ENCODE measurements around the gene CTNNBL1. TPM values are rescaled to one million over a fixed set of nuclear protein-coding genes. Genes with fewer than 3 reads are reported as not detected.

Gene CTNNBL1
- total RNA-seq, 4 donors from 2014 or later = 11.5 to 57.2 (median 35.2) TPM

DNA sequence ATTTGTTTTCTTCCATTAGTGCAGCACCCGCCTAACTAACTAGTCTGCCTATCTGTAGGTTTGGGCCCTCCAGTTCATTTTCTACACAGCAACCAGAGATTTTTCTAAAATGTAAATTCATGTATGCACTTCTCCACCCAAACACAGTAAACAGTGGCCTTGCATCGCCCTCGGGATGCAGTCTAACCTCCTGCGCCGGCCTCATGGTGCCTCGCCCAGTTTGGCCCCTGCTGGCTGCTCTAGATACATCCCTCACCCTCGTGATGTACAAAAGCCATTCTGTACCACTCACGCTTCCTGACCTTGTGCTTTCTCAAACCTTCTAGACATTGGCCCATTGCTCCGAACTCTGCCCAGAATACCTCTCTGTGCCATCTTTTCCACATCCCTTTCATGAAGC, 155.3 kb downstream of the CTNNBL1 start:
- H3K27ac ChIP-seq = no peak overlapping the region
- DNase-seq = no peak
- H3K36me3 ChIP-seq = no peaks in the 10 kb centered on the region
- no peaks in the 10 kb centered on the region for H3K27me3 ChIP-seq
- TF ChIP-seq POLR2A (IDR thresholded peaks at IDR 0.05) = no peak
- TF ChIP-seq CTCF (IDR thresholded peaks at IDR 0.05) = no peak
- no peaks in the 10 kb centered on the region for H3K9me3 ChIP-seq
- intact Hi-C loops (cut with DNase I; ENCODE audit: low total_unique reads) = no loop called here
- H3K4me3 ChIP-seq = no peak overlapping the region
- no peaks in the 10 kb centered on the region for H3K4me1 ChIP-seq

- Histone ChIP-seq H3K4me3 (no peak overlapping the region), H3K9me3 (no peaks in the 10 kb centered on the region), H3K4me1 (no peaks in the 10 kb centered on the region), H3K36me3 (no peaks in the 10 kb centered on the region), H3K27me3 (no peaks in the 10 kb centered on the region), H3K27ac (no peak overlapping the region)
- no peak for DNase-seq
- intact Hi-C loops (cut with DNase I; ENCODE audit: low total_unique reads) = no loop called here
- TF ChIP-seq CTCF (IDR thresholded peaks at IDR 0.05) (no peak), POLR2A (IDR thresholded peaks at IDR 0.05) (no peak)
Measured at GRCh38 chr20:37849566-37849965, 155.7 kb downstream of the CTNNBL1 start.

DNA sequence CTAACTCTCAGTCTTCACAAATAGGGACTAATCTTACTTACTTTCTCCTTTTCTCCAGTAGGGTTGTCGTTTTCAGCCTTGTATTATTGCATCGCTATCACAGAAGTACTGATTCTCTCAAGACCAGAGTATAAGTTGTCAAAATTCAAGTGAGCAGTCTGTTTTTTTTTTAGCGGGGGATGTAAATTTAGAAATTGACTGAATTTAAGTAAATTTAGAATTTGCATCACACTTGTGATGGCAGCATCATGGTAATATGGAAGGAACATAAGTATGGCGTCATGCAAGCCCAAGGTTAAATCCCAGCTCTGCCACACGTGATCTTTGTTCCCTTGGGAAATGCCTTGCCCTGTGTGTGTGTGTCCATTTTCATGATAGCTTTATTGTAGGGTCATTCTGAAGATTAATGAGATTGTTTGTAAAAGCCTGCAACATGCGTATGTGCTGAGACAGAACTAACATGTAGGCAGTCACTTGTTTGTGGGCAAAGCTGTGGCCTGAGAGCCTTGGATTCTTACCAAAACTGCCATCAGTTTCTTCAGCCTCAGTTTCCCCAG, 156.3 kb downstream of the CTNNBL1 start:
- Histone ChIP-seq H3K9me3 (no peaks in the 10 kb centered on the region), H3K36me3 (no peaks in the 10 kb centered on the region), H3K4me1 (no peaks in the 10 kb centered on the region), H3K27ac (no peak overlapping the region), H3K27me3 (no peaks in the 10 kb centered on the region), H3K4me3 (no peak overlapping the region)
- DNase-seq = no peak
- TF ChIP-seq POLR2A (IDR thresholded peaks at IDR 0.05) = no peak
- no peak for TF ChIP-seq CTCF (IDR thresholded peaks at IDR 0.05)
- intact Hi-C loops (cut with DNase I; ENCODE audit: low total_unique reads) = no loop called here

DNA sequence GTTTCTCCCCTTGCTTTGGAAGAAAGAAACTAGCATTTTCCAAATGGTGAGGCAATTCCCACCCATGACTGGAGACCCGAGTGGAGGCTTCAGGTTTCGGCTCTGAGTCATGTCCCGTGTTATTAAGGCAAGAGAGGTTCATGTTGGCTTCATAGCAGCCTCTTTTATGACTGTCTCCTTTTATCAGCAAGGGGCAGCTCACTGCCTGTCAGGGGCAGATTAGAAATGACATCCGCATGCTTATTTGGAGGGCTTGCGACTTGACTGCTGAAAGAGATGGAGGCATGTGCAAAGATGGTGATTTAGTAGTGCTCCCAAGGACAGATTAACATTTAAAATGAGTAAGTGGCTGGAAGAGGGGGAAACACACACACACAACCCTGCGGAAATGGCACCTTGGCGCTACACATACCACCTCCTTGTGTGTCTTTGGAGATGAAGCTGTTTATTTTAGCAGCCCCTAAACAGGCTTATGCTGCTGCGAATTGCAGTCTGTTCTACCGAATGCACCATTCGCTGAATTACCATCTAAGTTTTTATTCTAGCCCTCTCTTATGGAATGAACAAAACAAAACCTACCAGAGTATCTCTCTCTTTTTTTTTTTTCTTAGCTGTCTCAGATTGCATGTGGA, 157.0 kb downstream of the CTNNBL1 start:
- intact Hi-C loops (cut with DNase I; ENCODE audit: low total_unique reads) = no loop called here
- no peak for DNase-seq
- no peaks in the 10 kb centered on the region for H3K27me3 ChIP-seq
- no peak for TF ChIP-seq CTCF (IDR thresholded peaks at IDR 0.05)
- no peak for TF ChIP-seq POLR2A (IDR thresholded peaks at IDR 0.05)
- no peaks in the 10 kb centered on the region for H3K36me3 ChIP-seq
- no peaks in the 10 kb centered on the region for H3K9me3 ChIP-seq
- no peak overlapping the region for H3K27ac ChIP-seq
- no peak overlapping the region for H3K4me3 ChIP-seq
- no peaks in the 10 kb centered on the region for H3K4me1 ChIP-seq

GRCh38 chr20:37852666-37853065, 158.8 kb downstream of the CTNNBL1 start:
- TF ChIP-seq POLR2A (IDR thresholded peaks at IDR 0.05) (no peak), CTCF (IDR thresholded peaks at IDR 0.05) (no peak)
- Histone ChIP-seq H3K4me3 (no peak overlapping the region), H3K27me3 (no peaks in the 10 kb centered on the region), H3K9me3 (no peaks in the 10 kb centered on the region), H3K27ac (no peak overlapping the region), H3K4me1 (no peaks in the 10 kb centered on the region), H3K36me3 (no peaks in the 10 kb centered on the region)
- no peak for DNase-seq
- intact Hi-C loops (cut with DNase I; ENCODE audit: low total_unique reads) = no loop called here

All from uterus (tissue), 4 donors.